Measurements from ENCODE around the gene HPRT1.

DNA sequence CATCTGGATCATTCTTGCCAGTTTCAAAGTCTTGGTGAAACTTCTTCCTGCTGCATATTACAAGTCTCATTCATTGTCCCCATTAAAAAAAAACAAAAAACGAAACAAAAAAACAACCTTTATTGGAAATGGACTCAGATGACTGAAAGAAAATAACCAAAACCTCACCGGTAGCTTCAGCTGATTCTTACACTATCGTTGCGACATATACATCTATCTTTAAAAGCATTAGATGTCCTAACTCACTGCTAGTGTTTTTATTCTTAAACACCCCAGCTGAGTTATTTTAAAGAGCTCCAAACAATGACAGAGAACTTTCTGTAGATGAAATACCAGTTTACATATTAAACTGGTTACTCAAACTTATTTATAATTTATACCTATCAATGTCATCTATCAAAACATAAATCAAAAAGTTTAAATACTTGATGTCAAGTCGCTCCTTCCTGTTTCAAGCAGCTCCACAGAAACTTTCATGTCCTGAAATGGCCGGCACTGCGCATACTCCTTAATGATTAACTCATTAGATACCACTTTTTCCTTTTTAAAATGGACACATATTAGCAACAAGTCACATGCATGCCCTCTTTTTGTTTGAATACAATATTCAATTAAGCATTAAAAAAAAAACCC, 87.2 kb downstream of the HPRT1 start:
- TF ChIP-seq, protein P1, sequence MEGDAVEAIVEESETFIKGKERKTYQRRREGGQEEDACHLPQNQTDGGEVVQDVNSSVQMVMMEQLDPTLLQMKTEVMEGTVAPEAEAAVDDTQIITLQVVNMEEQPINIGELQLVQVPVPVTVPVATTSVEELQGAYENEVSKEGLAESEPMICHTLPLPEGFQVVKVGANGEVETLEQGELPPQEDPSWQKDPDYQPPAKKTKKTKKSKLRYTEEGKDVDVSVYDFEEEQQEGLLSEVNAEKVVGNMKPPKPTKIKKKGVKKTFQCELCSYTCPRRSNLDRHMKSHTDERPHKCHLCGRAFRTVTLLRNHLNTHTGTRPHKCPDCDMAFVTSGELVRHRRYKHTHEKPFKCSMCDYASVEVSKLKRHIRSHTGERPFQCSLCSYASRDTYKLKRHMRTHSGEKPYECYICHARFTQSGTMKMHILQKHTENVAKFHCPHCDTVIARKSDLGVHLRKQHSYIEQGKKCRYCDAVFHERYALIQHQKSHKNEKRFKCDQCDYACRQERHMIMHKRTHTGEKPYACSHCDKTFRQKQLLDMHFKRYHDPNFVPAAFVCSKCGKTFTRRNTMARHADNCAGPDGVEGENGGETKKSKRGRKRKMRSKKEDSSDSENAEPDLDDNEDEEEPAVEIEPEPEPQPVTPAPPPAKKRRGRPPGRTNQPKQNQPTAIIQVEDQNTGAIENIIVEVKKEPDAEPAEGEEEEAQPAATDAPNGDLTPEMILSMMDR (IDR thresholded peaks at IDR 0.05), result no peak
- no peak for TF ChIP-seq POLR2A (IDR thresholded peaks at IDR 0.05)
